ENCODE measurements around the gene HBB. TPM values are rescaled to one million over a fixed set of nuclear protein-coding genes. Genes with fewer than 3 reads are reported as not detected.

Gene HBB
- total and polyA plus RNA-seq, 2 of the 4 experiments (the other 2 are of a cell fraction) = 0.24 TPM; not detected in 1

DNA sequence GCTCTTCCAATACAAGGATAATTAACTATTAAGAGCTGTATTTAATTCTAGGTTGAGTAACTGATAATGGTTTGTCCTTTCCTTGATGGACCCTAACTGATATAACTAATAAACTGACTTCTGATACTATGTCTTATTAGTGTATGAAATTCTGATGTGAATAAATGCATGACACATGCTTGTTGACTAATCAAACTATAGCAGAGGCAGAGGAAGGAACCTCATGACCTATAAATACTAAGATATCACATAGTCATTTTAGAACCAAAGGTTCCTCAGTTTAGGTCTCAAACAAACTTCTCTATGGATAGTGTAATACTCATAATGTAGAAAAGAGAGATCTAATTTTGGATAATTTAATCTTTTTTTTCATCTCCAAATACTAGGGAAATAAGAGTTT is 12.2 kb upstream of the HBB start:
- BruUV-seq (replicated peaks) = no TSS peak
- in situ Hi-C loops (cut with MboI; ENCODE audit: low sequenced_read_pairs) = no loop called here

More for the DNA sequence above, 12.2 kb upstream of the HBB start:
- H3K4me1 ChIP-seq (ENCODE audit: control insufficient read depth, insufficient read depth, low read length) = peaks cover 5% of the 10 kb centered on the region
- no peak overlapping the region for H4K5ac ChIP-seq (ENCODE audit: low read depth, low read length)
- H3K9ac ChIP-seq (ENCODE audit: low read depth, low read length) = no peak overlapping the region
- H3K14ac ChIP-seq (replicated peaks; ENCODE audit: low read depth, low read length) = no peak overlapping the region
- no peak overlapping the region for H4K91ac ChIP-seq (ENCODE audit: insufficient read depth, low read depth, low read length)
- H3K18ac ChIP-seq (ENCODE audit: low read depth, low read length) = no peak overlapping the region
- no peak overlapping the region for H3K27ac ChIP-seq (ENCODE audit: insufficient read depth, low read length)
- H3K23ac ChIP-seq (ENCODE audit: low read depth, low read length) = no peak overlapping the region
- no peak for ATAC-seq (ENCODE audit: low read depth)
- no peak overlapping the region for H4K8ac ChIP-seq (ENCODE audit: low read depth in 2 of 2, low read length in 2 of 2)
- ChIA-PET POLR2A (ENCODE audit: unreplicated experiment) (no interaction called here), CTCF (no interaction called here)
- no peak for TF ChIP-seq FOS (IDR thresholded peaks at IDR 0.05; ENCODE audit: low read depth, low read length)
- no peak for TF ChIP-seq CHD1 (IDR thresholded peaks at IDR 0.05; ENCODE audit: low read depth, low read length)
- TF ChIP-seq NFE2L2 (IDR thresholded peaks at IDR 0.05; ENCODE audit: low read depth, low read length) = no peak
- no peak for TF ChIP-seq CEBPB (IDR thresholded peaks at IDR 0.05; ENCODE audit: low read depth, low read length)
- TF ChIP-seq SMC3 (IDR thresholded peaks at IDR 0.05; ENCODE audit: low read depth, low read length) = no peak
- no peak for TF ChIP-seq MXI1 (IDR thresholded peaks at IDR 0.05; ENCODE audit: borderline replicate concordance, low read depth, low read length)
- no peak for TF ChIP-seq MAZ (IDR thresholded peaks at IDR 0.05; ENCODE audit: borderline replicate concordance, low read depth, low read length)
- TF ChIP-seq CTCF (conservative IDR thresholded peaks at IDR 0.05; ENCODE audit: low read depth, low read length) = no peak
- TF ChIP-seq RCOR1 (IDR thresholded peaks at IDR 0.05; ENCODE audit: insufficient replicate concordance, low read length) = no peak
- TF ChIP-seq RFX5 (IDR thresholded peaks at IDR 0.05; ENCODE audit: low read depth, low read length) = no peak
- no peak for TF ChIP-seq ELK1 (IDR thresholded peaks at IDR 0.05; ENCODE audit: borderline replicate concordance, low read depth, low read length)
- TF ChIP-seq RAD21 (IDR thresholded peaks at IDR 0.05; ENCODE audit: low read length) = no peak
- TF ChIP-seq, protein P1, sequence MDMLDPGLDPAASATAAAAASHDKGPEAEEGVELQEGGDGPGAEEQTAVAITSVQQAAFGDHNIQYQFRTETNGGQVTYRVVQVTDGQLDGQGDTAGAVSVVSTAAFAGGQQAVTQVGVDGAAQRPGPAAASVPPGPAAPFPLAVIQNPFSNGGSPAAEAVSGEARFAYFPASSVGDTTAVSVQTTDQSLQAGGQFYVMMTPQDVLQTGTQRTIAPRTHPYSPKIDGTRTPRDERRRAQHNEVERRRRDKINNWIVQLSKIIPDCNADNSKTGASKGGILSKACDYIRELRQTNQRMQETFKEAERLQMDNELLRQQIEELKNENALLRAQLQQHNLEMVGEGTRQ (IDR thresholded peaks at IDR 0.05; ENCODE audit: low read depth, low read length) = no peak
- TF ChIP-seq POLR2A (IDR thresholded peaks at IDR 0.05; ENCODE audit: low read depth, low read length) = no peak
- TF ChIP-seq MAFK (IDR thresholded peaks at IDR 0.05; ENCODE audit: low read depth, low read length) = no peak
- no peak for TF ChIP-seq BHLHE40 (IDR thresholded peaks at IDR 0.05; ENCODE audit: low read depth, low read length)
- no peak overlapping the region for H2AK5ac ChIP-seq (ENCODE audit: low read depth, low read length)
- no peak overlapping the region for H2BK120ac ChIP-seq (ENCODE audit: low read depth, low read length)
- H3K9me1 ChIP-seq (ENCODE audit: insufficient read depth, low read length) = peaks cover 9% of the 10 kb centered on the region; the same call in 1 of the 2 replicates
- no peaks in the 10 kb centered on the region for H3K79me1 ChIP-seq (ENCODE audit: low read depth in 1 of 2, low read length in 2 of 2)
- intact Hi-C loops (cut with micrococcal nuclease) = no loop called here
- no peaks in the 10 kb centered on the region for H3K36me3 ChIP-seq (ENCODE audit: control insufficient read depth, insufficient read depth, low read length)
- no peaks in the 10 kb centered on the region for H4K20me1 ChIP-seq (ENCODE audit: insufficient read depth, low read length)
- no peak overlapping the region for H3K56ac ChIP-seq (ENCODE audit: extremely low read depth, insufficient read depth, low read length)
- H2AFZ ChIP-seq (replicated peaks; ENCODE audit: low read length, poor library complexity) = no peak overlapping the region
- H3K9me3 ChIP-seq (ENCODE audit: control insufficient read depth, insufficient read depth, low read length) = no peaks in the 10 kb centered on the region
- H2BK5ac ChIP-seq (ENCODE audit: low read depth, low read length, poor library complexity, severe bottlenecking) = no peak overlapping the region
- H3K4ac ChIP-seq (ENCODE audit: low read depth, low read length) = no peak overlapping the region
- no peak overlapping the region for H3K4me3 ChIP-seq (ENCODE audit: insufficient read depth, low read depth, low read length)
- DNase-seq = no peak
- H2AK9ac ChIP-seq (replicated peaks; ENCODE audit: low read depth, low read length, poor library complexity) = no peak overlapping the region
- dilution Hi-C loops (cut with HindIII; ENCODE audit: low sequenced_read_pairs, unreplicated experiment) = no loop called here
- no peak overlapping the region for H2BK15ac ChIP-seq (ENCODE audit: low read depth, low read length)
- H2BK20ac ChIP-seq (ENCODE audit: low read depth, low read length) = no peak overlapping the region
- H3K27me3 ChIP-seq (ENCODE audit: control insufficient read depth, insufficient read depth, low read length) = no peaks in the 10 kb centered on the region
- H3K4me2 ChIP-seq (ENCODE audit: low read depth, low read length) = no peak overlapping the region
